ENCODE results near the gene ITGAV. TPM values are rescaled to one million over a fixed set of nuclear protein-coding genes. Genes with fewer than 3 reads are reported as not detected.

The ITGAV gene
- total RNA-seq, 1 donor = 174 TPM

GRCh38 chr2:186636800-186637496 lies 47.1 kb downstream of the ITGAV start:
- H3K4me3 ChIP-seq (ENCODE audit: low read depth, low read length) = no peak overlapping the region
- DNase-seq (ENCODE audit: low read depth) = no peak
- no peak for TF ChIP-seq CTCF (IDR thresholded peaks at IDR 0.05; ENCODE audit: insufficient read depth, low read length)

GRCh38 chr2:186637497-186637800 lies 47.6 kb downstream of the ITGAV start:
- no peak overlapping the region for H3K4me3 ChIP-seq (ENCODE audit: low read depth, low read length)
- DNase-seq (ENCODE audit: low read depth) = no peak
- no peak for TF ChIP-seq CTCF (IDR thresholded peaks at IDR 0.05; ENCODE audit: insufficient read depth, low read length)

GRCh38 chr2:186639939-186640338 lies 50.1 kb downstream of the ITGAV start:
- no peak for DNase-seq (ENCODE audit: low read depth)
- no peak overlapping the region for H3K4me3 ChIP-seq (ENCODE audit: low read depth, low read length)
- TF ChIP-seq CTCF (IDR thresholded peaks at IDR 0.05; ENCODE audit: insufficient read depth, low read length) = no peak

- H3K4me3 ChIP-seq (ENCODE audit: low read depth, low read length) = no peak overlapping the region
- no peak for DNase-seq (ENCODE audit: low read depth)
- no peak for TF ChIP-seq CTCF (IDR thresholded peaks at IDR 0.05; ENCODE audit: insufficient read depth, low read length)
Measured at GRCh38 chr2:186641132-186641806, 51.4 kb downstream of the ITGAV start.

GRCh38 chr2:186641807-186642321 lies 52.0 kb downstream of the ITGAV start:
- DNase-seq (ENCODE audit: low read depth) = peak; percentile 88
- peak; percentile 75 for TF ChIP-seq CTCF (IDR thresholded peaks at IDR 0.05; ENCODE audit: insufficient read depth, low read length)
- no peak overlapping the region for H3K4me3 ChIP-seq (ENCODE audit: low read depth, low read length)

GRCh38 chr2:186644791-186645190 lies 54.9 kb downstream of the ITGAV start:
- DNase-seq (ENCODE audit: low read depth) = no peak
- no peak for TF ChIP-seq CTCF (IDR thresholded peaks at IDR 0.05; ENCODE audit: insufficient read depth, low read length)
- no peak overlapping the region for H3K4me3 ChIP-seq (ENCODE audit: low read depth, low read length)
